Measurements from ENCODE around the gene MSH2.

DNA sequence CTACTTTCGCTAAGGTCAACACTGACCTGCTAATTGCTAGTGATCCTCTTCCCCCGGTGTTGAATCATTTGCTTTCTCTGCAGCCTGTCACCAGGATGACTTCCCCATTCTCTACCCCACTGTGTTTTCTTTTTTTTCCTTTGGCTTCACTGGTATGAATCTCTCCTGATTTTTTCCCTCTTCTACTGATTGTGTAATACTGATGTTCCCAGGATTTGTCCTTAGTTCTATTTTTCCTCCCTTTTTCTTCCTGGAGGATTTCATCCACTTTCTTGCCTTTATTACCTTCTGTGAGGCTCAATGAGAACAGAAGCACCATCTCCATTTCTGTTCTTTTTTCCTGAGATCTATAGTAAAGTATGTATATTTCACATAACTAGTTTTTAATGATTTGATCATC lies 14.1 kb upstream of the MSH2 start:
- TF ChIP-seq POLR2A (IDR thresholded peaks at IDR 0.05) (no peak), POLR2AphosphoS5 (IDR thresholded peaks at IDR 0.05; ENCODE audit: insufficient read depth in 1 of 2, low read depth in 1 of 2) (no peak)
- TF ChIP-seq, protein P1, sequence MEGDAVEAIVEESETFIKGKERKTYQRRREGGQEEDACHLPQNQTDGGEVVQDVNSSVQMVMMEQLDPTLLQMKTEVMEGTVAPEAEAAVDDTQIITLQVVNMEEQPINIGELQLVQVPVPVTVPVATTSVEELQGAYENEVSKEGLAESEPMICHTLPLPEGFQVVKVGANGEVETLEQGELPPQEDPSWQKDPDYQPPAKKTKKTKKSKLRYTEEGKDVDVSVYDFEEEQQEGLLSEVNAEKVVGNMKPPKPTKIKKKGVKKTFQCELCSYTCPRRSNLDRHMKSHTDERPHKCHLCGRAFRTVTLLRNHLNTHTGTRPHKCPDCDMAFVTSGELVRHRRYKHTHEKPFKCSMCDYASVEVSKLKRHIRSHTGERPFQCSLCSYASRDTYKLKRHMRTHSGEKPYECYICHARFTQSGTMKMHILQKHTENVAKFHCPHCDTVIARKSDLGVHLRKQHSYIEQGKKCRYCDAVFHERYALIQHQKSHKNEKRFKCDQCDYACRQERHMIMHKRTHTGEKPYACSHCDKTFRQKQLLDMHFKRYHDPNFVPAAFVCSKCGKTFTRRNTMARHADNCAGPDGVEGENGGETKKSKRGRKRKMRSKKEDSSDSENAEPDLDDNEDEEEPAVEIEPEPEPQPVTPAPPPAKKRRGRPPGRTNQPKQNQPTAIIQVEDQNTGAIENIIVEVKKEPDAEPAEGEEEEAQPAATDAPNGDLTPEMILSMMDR (IDR thresholded peaks at IDR 0.05), result no peak

All from vagina (tissue), 2 donors.